Activated CD8-positive, alpha-beta memory T cell treated with anti-CD3 and anti-CD28 coated beads, Interleukin-2, amount 10 ng/mL, durations not matched to agents 7 days and 5 days (primary cell): ENCODE data around the gene ZBTB38. TPM values are rescaled to one million over a fixed set of nuclear protein-coding genes. Genes with fewer than 3 reads are reported as not detected.

Experiments used
- total RNA-seq, 2 experiments: library from RNA; stranded (reverse); gene quantifications; one replicate each; pipeline ENCODE4 v1.2.3, GENCODE V29; 2021

The ZBTB38 gene
- total RNA-seq, 2 experiments from 2014 or later: 42.5 to 49.4 TPM

Other genes with a start within 250 kb of the ZBTB38 start
- gene PXYLP1, start 136.7 kb upstream of the ZBTB38 start, total RNA-seq: 10 to 100 TPM; 10.3 to 18.4 TPM
- 10 to 100 TPM; 42.4 to 54.8 TPM for gene RASA2, start 118.5 kb downstream of the ZBTB38 start, total RNA-seq